ENCODE measurements around the gene EPHA10.

DNA sequence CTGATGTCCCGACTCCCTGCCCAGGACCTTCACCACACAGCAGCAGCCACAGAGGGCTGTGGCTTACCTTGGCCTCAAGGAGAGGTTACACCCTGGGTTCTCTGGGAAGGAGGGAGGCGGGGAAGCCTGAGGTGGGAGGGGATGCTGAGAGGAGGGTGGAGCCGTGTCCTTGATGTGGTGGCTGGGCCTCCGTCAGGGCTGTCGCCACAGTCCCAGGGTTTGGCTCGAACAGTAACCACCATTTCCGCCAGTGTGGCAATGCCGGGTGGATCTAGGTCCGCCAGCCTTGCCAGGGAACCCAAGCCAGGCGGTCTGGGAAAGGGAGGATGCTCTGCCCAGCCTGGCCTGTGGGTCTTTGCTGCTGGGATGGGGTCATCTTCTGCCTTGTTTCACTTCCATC lies 91.0 kb downstream of the EPHA10 start:
- TF ChIP-seq JUNB (IDR thresholded peaks at IDR 0.05): no peak
- TF ChIP-seq, protein P1, sequence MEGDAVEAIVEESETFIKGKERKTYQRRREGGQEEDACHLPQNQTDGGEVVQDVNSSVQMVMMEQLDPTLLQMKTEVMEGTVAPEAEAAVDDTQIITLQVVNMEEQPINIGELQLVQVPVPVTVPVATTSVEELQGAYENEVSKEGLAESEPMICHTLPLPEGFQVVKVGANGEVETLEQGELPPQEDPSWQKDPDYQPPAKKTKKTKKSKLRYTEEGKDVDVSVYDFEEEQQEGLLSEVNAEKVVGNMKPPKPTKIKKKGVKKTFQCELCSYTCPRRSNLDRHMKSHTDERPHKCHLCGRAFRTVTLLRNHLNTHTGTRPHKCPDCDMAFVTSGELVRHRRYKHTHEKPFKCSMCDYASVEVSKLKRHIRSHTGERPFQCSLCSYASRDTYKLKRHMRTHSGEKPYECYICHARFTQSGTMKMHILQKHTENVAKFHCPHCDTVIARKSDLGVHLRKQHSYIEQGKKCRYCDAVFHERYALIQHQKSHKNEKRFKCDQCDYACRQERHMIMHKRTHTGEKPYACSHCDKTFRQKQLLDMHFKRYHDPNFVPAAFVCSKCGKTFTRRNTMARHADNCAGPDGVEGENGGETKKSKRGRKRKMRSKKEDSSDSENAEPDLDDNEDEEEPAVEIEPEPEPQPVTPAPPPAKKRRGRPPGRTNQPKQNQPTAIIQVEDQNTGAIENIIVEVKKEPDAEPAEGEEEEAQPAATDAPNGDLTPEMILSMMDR (IDR thresholded peaks at IDR 0.05): no peak
